ENCODE results near the gene CSNK1D.

DNA sequence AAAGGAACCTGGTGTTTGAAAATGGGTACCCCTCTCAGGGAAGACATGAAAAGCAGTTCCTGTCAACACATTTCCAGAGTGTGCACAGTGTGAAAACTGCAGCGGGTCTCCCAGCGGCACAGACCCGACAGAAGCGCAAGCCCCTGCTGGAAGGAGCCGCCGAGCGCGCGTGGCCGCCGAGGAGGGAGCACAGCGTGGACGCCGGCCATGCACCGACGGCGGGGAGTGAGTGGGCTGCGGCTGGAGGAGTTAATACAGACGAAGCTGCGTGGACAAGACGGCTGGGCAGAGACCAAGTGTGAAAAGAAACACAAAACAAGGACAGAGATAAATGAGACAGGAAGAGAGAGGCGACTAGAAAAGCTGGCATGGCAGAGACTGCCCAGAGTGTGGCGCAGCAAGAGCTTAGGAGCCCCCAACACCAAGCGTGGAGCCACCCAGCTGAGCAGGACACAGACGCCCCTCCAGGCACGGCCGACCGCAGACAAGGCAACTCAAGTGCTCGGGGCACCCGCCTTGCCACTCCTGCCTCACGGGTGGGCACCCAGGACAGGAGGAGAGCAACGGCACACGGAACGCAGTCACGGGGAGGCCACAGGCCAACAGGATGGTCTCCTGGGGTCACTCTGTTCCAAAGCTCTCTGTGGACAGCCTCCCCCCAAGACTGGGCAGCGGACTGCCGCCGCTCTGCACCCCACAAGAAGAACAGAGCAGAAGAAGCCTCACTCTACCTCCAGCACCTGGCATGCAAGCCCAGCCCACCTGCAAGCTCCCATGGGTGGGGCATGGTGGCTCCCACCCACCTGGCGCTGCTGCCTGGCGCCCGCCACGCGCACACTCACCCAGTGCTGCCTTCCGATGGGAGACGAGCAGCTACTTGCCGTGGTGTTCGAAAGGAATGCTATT is 28.1 kb downstream of the CSNK1D start:
- TF ChIP-seq, protein P1, sequence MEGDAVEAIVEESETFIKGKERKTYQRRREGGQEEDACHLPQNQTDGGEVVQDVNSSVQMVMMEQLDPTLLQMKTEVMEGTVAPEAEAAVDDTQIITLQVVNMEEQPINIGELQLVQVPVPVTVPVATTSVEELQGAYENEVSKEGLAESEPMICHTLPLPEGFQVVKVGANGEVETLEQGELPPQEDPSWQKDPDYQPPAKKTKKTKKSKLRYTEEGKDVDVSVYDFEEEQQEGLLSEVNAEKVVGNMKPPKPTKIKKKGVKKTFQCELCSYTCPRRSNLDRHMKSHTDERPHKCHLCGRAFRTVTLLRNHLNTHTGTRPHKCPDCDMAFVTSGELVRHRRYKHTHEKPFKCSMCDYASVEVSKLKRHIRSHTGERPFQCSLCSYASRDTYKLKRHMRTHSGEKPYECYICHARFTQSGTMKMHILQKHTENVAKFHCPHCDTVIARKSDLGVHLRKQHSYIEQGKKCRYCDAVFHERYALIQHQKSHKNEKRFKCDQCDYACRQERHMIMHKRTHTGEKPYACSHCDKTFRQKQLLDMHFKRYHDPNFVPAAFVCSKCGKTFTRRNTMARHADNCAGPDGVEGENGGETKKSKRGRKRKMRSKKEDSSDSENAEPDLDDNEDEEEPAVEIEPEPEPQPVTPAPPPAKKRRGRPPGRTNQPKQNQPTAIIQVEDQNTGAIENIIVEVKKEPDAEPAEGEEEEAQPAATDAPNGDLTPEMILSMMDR (IDR thresholded peaks at IDR 0.05; ENCODE audit: poor library complexity, severe bottlenecking), result no peak
- TF ChIP-seq POLR2AphosphoS5 (IDR thresholded peaks at IDR 0.05) (no peak), MXI1 (conservative IDR thresholded peaks at IDR 0.05; ENCODE audit: poor library complexity, severe bottlenecking) (no peak), SMC3 (conservative IDR thresholded peaks at IDR 0.05; ENCODE audit: poor library complexity) (no peak), RAD21 (conservative IDR thresholded peaks at IDR 0.05) (no peak), EP300 (conservative IDR thresholded peaks at IDR 0.05; ENCODE audit: poor library complexity, severe bottlenecking) (no peak), TAF1 (IDR thresholded peaks at IDR 0.05; ENCODE audit: low read depth) (no peak)
- TF ChIP-seq, protein P2, sequence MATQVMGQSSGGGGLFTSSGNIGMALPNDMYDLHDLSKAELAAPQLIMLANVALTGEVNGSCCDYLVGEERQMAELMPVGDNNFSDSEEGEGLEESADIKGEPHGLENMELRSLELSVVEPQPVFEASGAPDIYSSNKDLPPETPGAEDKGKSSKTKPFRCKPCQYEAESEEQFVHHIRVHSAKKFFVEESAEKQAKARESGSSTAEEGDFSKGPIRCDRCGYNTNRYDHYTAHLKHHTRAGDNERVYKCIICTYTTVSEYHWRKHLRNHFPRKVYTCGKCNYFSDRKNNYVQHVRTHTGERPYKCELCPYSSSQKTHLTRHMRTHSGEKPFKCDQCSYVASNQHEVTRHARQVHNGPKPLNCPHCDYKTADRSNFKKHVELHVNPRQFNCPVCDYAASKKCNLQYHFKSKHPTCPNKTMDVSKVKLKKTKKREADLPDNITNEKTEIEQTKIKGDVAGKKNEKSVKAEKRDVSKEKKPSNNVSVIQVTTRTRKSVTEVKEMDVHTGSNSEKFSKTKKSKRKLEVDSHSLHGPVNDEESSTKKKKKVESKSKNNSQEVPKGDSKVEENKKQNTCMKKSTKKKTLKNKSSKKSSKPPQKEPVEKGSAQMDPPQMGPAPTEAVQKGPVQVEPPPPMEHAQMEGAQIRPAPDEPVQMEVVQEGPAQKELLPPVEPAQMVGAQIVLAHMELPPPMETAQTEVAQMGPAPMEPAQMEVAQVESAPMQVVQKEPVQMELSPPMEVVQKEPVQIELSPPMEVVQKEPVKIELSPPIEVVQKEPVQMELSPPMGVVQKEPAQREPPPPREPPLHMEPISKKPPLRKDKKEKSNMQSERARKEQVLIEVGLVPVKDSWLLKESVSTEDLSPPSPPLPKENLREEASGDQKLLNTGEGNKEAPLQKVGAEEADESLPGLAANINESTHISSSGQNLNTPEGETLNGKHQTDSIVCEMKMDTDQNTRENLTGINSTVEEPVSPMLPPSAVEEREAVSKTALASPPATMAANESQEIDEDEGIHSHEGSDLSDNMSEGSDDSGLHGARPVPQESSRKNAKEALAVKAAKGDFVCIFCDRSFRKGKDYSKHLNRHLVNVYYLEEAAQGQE (IDR thresholded peaks at IDR 0.05; ENCODE audit: borderline replicate concordance), result no peak

Data from neural cell (in vitro differentiated cells).